H9 (cell line): Measurements from ENCODE around the gene NDUFB1. TPM values are rescaled to one million over a fixed set of nuclear protein-coding genes. Genes with fewer than 3 reads are reported as not detected.

Source experiments
- DNase-seq: peaks from one replicate; pipeline ENCODE4 v3.0.0-alpha.2; 2017
- H2AFZ ChIP-seq: one replicate; pipeline ENCODE4 v1.6.1; 2013; ENCODE audit warnings: mild to moderate bottlenecking, low read length, control low read depth, moderate library complexity
- H2AK5ac ChIP-seq: 2 replicates; pipeline ENCODE4 v1.6.1; 2013; ENCODE audit warnings: low read length, control low read depth, mixed read lengths; ENCODE audit not compliant: insufficient read length
- H2BK120ac ChIP-seq: one replicate; pipeline ENCODE4 v1.6.1; 2013; ENCODE audit warnings: low read depth, mild to moderate bottlenecking, low read length, control low read depth, inconsistent platforms; ENCODE audit not compliant: poor library complexity, severe bottlenecking
- H2BK12ac ChIP-seq: 2 replicates; pipeline ENCODE4 v1.6.1; 2013; ENCODE audit warnings: low read length, control low read depth, mixed read lengths, low read depth; ENCODE audit not compliant: insufficient read length
- H2BK15ac ChIP-seq: 2 replicates; pipeline ENCODE4 v1.6.1; 2013; ENCODE audit warnings: low read depth, low read length, control low read depth
- H2BK20ac ChIP-seq: one replicate; pipeline ENCODE4 v1.6.1; 2013; ENCODE audit warnings: low read depth, mild to moderate bottlenecking, low read length, control low read depth, inconsistent platforms; ENCODE audit not compliant: poor library complexity, severe bottlenecking
- H2BK5ac ChIP-seq: 2 replicates; pipeline ENCODE4 v1.6.1; 2013; ENCODE audit warnings: low read length, control low read depth, mixed read lengths; ENCODE audit not compliant: insufficient read length
- H3K14ac ChIP-seq: 2 replicates; pipeline ENCODE4 v1.6.1; 2013; ENCODE audit warnings: low read length, control low read depth; ENCODE audit not compliant: insufficient read depth
- H3K18ac ChIP-seq: 2 replicates; pipeline ENCODE4 v1.6.1; 2013; ENCODE audit warnings: low read depth, mild to moderate bottlenecking, mixed read lengths, low read length, control low read depth; ENCODE audit not compliant: insufficient read length
- H3K23ac ChIP-seq: 2 replicates; pipeline ENCODE4 v1.6.1; 2013; ENCODE audit warnings: low read length, control low read depth, mixed read lengths, low read depth; ENCODE audit not compliant: insufficient read length
- H3K23me2 ChIP-seq: 2 replicates; pipeline ENCODE4 v1.6.1; 2013; ENCODE audit warnings: low read depth, mild to moderate bottlenecking, mixed read lengths, low read length, control low read depth; ENCODE audit not compliant: insufficient read length, poor library complexity, severe bottlenecking
- H3K27ac ChIP-seq: 2 replicates; pipeline ENCODE4 v1.5.1; 2013; ENCODE audit warnings: low read length, control low read depth, mixed read lengths, low read depth; ENCODE audit not compliant: insufficient read length
- H3K27me3 ChIP-seq: 2 replicates; pipeline ENCODE4 v1.6.1; 2013; ENCODE audit warnings: low read length, control low read depth, inconsistent platforms; ENCODE audit not compliant: insufficient read depth
- H3K4ac ChIP-seq: 2 replicates; pipeline ENCODE4 v1.6.1; 2013; ENCODE audit warnings: low read depth, mild to moderate bottlenecking, control low read depth, inconsistent platforms, low read length, moderate library complexity
- H3K4me1 ChIP-seq: 2 replicates; pipeline ENCODE4 v1.6.1; 2013; ENCODE audit warnings: low read length, control low read depth, inconsistent platforms; ENCODE audit not compliant: insufficient read depth
- H3K4me2 ChIP-seq: 2 replicates; pipeline ENCODE4 v1.6.1; 2013; ENCODE audit warnings: low read length, control low read depth, mixed read lengths; ENCODE audit not compliant: insufficient read length, insufficient read depth
- H3K56ac ChIP-seq: 2 replicates; pipeline ENCODE4 v1.6.1; 2013; ENCODE audit warnings: low read depth, mild to moderate bottlenecking, mixed read lengths, low read length, control low read depth; ENCODE audit not compliant: insufficient read length
- H3K79me1 ChIP-seq: 2 replicates; pipeline ENCODE4 v1.6.1; 2013; ENCODE audit warnings: low read depth, mild to moderate bottlenecking, moderate library complexity, low read length, control low read depth, inconsistent platforms; ENCODE audit not compliant: insufficient read depth, poor library complexity, severe bottlenecking
- H3K79me2 ChIP-seq: 2 replicates; pipeline ENCODE4 v1.6.1; 2013; ENCODE audit warnings: low read length, control low read depth, inconsistent platforms; ENCODE audit not compliant: insufficient read depth
- H3K9ac ChIP-seq: 2 replicates; pipeline ENCODE4 v1.6.1; 2013; ENCODE audit warnings: low read length, control low read depth, mixed read lengths; ENCODE audit not compliant: insufficient read length; ENCODE audit errors: extremely low read depth
- H3K9me3 ChIP-seq: one replicate; pipeline ENCODE4 v1.6.1; 2013; ENCODE audit warnings: low read depth, low read length, inconsistent platforms; ENCODE audit not compliant: control insufficient read depth
- H3T11ph ChIP-seq: one replicate; pipeline ENCODE4 v1.6.1; 2013; ENCODE audit warnings: mild to moderate bottlenecking, low read length, control low read depth, inconsistent platforms
- H4K20me1 ChIP-seq: one replicate; pipeline ENCODE4 v1.6.1; 2013; ENCODE audit not compliant: control insufficient read depth, insufficient read length, insufficient read depth
- H4K5ac ChIP-seq: 2 replicates; pipeline ENCODE4 v1.6.1; 2013; ENCODE audit warnings: low read depth, mild to moderate bottlenecking, mixed read lengths, low read length, control low read depth; ENCODE audit not compliant: insufficient read length
- H4K8ac ChIP-seq: replicated peaks from 2 replicates; pipeline ENCODE4 v1.6.1; 2013; ENCODE audit warnings: low read length, control low read depth, mixed read lengths, low read depth; ENCODE audit not compliant: insufficient read length
- H4K91ac ChIP-seq: 2 replicates; pipeline ENCODE4 v1.6.1; 2013; ENCODE audit warnings: low read depth, mild to moderate bottlenecking, moderate library complexity, mixed read lengths, low read length, control low read depth; ENCODE audit not compliant: insufficient read length
- H3K27ac Mint-ChIP-seq, 3 experiments: 2 replicates in 2 of 3; 3 replicates in 1 of 3; pipeline ENCODE4 v1.8.0; 2020 to 2021; ENCODE audit warnings: mixed read lengths in 3 of 3, mild to moderate bottlenecking in 1 of 3, moderate library complexity in 1 of 3
- H3K27me3 Mint-ChIP-seq: 2 replicates; pipeline ENCODE4 v1.8.0; 2021; ENCODE audit warnings: low read depth, mild to moderate bottlenecking, moderate library complexity, mixed read lengths
- H3K36me3 Mint-ChIP-seq, 3 experiments: 2 replicates in 2 of 3; 3 replicates in 1 of 3; pipeline ENCODE4 v1.8.0; 2020 to 2021; ENCODE audit warnings: low read depth in 3 of 3, mixed read lengths in 3 of 3; ENCODE audit not compliant: insufficient read depth in 1 of 3
- H3K4me1 Mint-ChIP-seq, 2 experiments: 2 replicates each; pipeline ENCODE4 v1.8.0; 2020; ENCODE audit warnings: mixed read lengths in 2 of 2
- H3K4me3 Mint-ChIP-seq, 2 experiments: 2 replicates in 1 of 2; 3 replicates in 1 of 2; pipeline ENCODE4 v1.8.0; 2020 to 2021; ENCODE audit warnings: mild to moderate bottlenecking in 2 of 2, mixed read lengths in 2 of 2, moderate library complexity in 1 of 2
- H3K9me3 Mint-ChIP-seq, 2 experiments: 2 replicates in 1 of 2; 3 replicates in 1 of 2; pipeline ENCODE4 v1.8.0; 2020; ENCODE audit warnings: mild to moderate bottlenecking in 2 of 2, mixed read lengths in 2 of 2, moderate library complexity in 1 of 2
- total RNA-seq: library from RNA; stranded (reverse); gene quantifications from 2 replicates; pipeline ENCODE4 v1.2.1, GENCODE V29; 2021
- TF ChIP-seq, protein P1 (sequence below): fragments of 200-600 bp; sonication (generic); conservative IDR thresholded peaks from 3 replicates; pipeline ENCODE4 v1.8.0; 2021; ENCODE audit warnings: antibody characterized with exemption, mild to moderate bottlenecking

Gene NDUFB1
- total RNA-seq, 1 experiment from 2014 or later, result 153 TPM

DNA sequence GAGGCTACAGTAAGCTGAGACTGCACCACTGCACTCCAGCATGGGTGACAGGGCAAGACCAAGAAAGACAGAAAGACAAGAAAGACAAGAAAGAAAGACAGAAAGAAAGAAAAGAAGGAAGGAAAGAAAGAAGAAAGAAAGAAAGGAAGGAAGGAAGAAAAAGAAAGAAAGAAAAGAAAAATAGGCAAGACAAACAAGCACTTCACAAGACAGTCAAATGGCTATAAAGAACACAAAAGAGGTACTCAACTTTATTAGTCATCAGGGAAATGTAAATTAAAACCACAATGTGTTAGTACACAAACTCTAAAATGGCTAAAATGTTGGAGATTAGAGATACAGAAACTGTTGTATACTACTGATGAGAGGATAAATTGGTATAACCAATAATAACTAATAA lies 21.7 kb downstream of the NDUFB1 start:
- Histone ChIP-seq H3K9me3 (no peaks in the 10 kb centered on the region), H2BK120ac (no peak overlapping the region), H3T11ph (no peak overlapping the region), H2AK5ac (no peak overlapping the region), H3K56ac (no peak overlapping the region), H4K5ac (no peak overlapping the region), H3K79me1 (peaks cover 10% of the 10 kb centered on the region), H2BK5ac (no peak overlapping the region), H3K23me2 (no peaks in the 10 kb centered on the region), H3K14ac (no peak overlapping the region), H4K8ac (no peak overlapping the region), H3K4ac (no peak overlapping the region), H3K27ac (no peak overlapping the region), H2BK12ac (no peak overlapping the region), H2AFZ (no peak overlapping the region), H3K79me2 (peaks cover 24% of the 10 kb centered on the region; the same call in 1 of the 2 replicates), H3K4me2 (no peak overlapping the region), H2BK15ac (no peak overlapping the region), H4K20me1 (no peaks in the 10 kb centered on the region), H3K27me3 (no peaks in the 10 kb centered on the region), H3K9ac (no peak overlapping the region), H2BK20ac (no peak overlapping the region), H3K4me1 (no peaks in the 10 kb centered on the region; the same call in 1 of the 2 replicates), H3K23ac (no peak overlapping the region), H4K91ac (no peak overlapping the region), H3K18ac (no peak overlapping the region)
- TF ChIP-seq, protein P1, sequence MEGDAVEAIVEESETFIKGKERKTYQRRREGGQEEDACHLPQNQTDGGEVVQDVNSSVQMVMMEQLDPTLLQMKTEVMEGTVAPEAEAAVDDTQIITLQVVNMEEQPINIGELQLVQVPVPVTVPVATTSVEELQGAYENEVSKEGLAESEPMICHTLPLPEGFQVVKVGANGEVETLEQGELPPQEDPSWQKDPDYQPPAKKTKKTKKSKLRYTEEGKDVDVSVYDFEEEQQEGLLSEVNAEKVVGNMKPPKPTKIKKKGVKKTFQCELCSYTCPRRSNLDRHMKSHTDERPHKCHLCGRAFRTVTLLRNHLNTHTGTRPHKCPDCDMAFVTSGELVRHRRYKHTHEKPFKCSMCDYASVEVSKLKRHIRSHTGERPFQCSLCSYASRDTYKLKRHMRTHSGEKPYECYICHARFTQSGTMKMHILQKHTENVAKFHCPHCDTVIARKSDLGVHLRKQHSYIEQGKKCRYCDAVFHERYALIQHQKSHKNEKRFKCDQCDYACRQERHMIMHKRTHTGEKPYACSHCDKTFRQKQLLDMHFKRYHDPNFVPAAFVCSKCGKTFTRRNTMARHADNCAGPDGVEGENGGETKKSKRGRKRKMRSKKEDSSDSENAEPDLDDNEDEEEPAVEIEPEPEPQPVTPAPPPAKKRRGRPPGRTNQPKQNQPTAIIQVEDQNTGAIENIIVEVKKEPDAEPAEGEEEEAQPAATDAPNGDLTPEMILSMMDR, result no peak
- DNase-seq, result no peak
- Mint-ChIP-seq H3K4me1 (peaks cover under 1 to 15% of the 10 kb centered on the region in 2 experiments; a peak in 3 of 4 replicates), H3K4me3 (no peak overlapping the region), H3K9me3 (no peaks in the 10 kb centered on the region), H3K27ac (0 out of 7 replicates have a peak overlapping the region, but pooled peaks of 1 of the 3 experiments have one; percentile 11), H3K27me3 (no peaks in the 10 kb centered on the region), H3K36me3 (peaks cover 5 to 14% (median 12%) of the 10 kb centered on the region in 3 experiments; a peak in 6 of 7 replicates)
